ENCODE data around the gene CNTNAP5. TPM values are rescaled to one million over a fixed set of nuclear protein-coding genes. Genes with fewer than 3 reads are reported as not detected.
"Not testable (repeated sequence)": the region's sequence is repeated elsewhere in the genome, so short reads cannot be mapped to it uniquely, and the experiment has no call there.

The CNTNAP5 gene
- total and polyA plus RNA-seq, 4 donors: not detected

DNA sequence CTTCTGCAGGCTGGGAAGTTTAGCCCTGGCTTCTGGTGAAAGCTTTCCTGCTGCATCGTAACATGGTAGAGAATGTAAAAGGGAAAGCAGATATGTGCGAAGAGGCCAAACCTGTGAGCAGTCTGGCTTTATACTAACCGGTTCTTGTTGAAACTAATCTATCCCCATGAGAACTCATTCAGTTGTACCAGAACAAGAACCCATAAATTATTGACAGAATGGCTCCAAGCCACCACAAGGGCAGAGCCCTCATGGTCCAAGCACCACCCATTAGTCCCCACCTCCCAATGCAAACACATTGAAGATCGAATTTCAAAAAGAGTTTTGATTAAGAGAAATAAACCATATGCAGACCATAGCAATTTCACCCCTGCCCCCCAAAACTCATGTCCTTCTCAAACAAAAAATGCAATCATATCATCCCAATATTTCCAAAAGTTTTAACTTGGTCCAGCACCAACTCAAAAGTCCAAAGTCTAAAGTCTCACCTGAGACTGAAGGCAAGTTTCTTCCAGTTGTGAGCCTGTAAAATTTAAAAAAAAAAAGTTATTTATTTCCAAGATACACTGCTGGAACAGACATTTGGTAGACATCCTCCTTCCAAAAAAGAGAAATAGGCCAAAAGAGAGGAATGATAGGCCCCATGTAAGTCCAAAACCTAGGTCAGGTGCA is 318.9 kb downstream of the CNTNAP5 start:
- intact Hi-C loops (cut with DNase I): no loop called here
- no peaks in the 10 kb centered on the region for H3K9me3 ChIP-seq (ENCODE audit: control insufficient read depth, low read length)
- DNase-seq (no peak), ATAC-seq (ENCODE audit: low FRiP score) (no peak)
- H3K27me3 ChIP-seq (ENCODE audit: control insufficient read depth in 1 of 2, insufficient read depth in 2 of 2, low read length in 1 of 2): no peaks in the 10 kb centered on the region
- 59 to 69% methylated on average over 4 of the region's 4 CpGs for WGBS, 2 donors
- H3K36me3 ChIP-seq (ENCODE audit: control insufficient read depth in 1 of 2, insufficient read depth in 2 of 2, low read length in 1 of 2): no peaks in the 10 kb centered on the region
- H3K27ac ChIP-seq (ENCODE audit: low read depth in 1 of 2, low read length in 2 of 2): no peak overlapping the region
- no peaks in the 10 kb centered on the region for H3K4me1 ChIP-seq (ENCODE audit: control insufficient read depth in 1 of 2, insufficient read depth in 2 of 2, low read length in 2 of 2)
- H3K4me3 ChIP-seq (ENCODE audit: low read length in 2 of 2): no peak overlapping the region

DNA sequence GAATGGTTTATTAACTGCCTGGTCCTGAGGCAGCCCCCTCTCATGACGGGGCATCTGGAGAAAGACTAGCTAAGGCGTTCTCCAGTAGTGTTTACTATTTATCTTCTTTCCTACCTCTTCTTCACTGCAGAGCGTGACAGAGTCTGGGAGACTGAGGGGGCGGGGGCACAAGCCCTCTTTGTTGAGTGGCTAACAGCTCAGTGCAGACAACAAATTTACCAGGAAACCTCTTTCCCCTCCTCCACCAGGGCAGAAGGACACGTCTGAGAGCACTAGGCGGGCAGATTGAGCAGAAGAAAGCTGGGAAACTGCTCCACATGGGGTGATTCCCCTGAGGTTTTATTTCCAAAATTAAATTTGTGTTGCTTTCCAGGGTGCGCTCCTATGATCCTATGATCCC is 322.1 kb downstream of the CNTNAP5 start:
- Histone ChIP-seq H3K9me3 (ENCODE audit: control insufficient read depth, low read length) (no peaks in the 10 kb centered on the region), H3K27me3 (ENCODE audit: control insufficient read depth in 1 of 2, insufficient read depth in 2 of 2, low read length in 1 of 2) (no peaks in the 10 kb centered on the region), H3K4me3 (ENCODE audit: low read length in 2 of 2) (no peak overlapping the region), H3K27ac (ENCODE audit: low read depth in 1 of 2, low read length in 2 of 2) (no peak overlapping the region), H3K36me3 (ENCODE audit: control insufficient read depth in 1 of 2, insufficient read depth in 2 of 2, low read length in 1 of 2) (no peaks in the 10 kb centered on the region), H3K4me1 (ENCODE audit: control insufficient read depth in 1 of 2, insufficient read depth in 2 of 2, low read length in 2 of 2) (no peaks in the 10 kb centered on the region)
- WGBS, 2 donors: 36 to 55% methylated on average over 7 of the region's 7 CpGs
- intact Hi-C loops (cut with DNase I): no loop called here
- DNase-seq: no peak
- no peak for ATAC-seq (ENCODE audit: low FRiP score)

DNA sequence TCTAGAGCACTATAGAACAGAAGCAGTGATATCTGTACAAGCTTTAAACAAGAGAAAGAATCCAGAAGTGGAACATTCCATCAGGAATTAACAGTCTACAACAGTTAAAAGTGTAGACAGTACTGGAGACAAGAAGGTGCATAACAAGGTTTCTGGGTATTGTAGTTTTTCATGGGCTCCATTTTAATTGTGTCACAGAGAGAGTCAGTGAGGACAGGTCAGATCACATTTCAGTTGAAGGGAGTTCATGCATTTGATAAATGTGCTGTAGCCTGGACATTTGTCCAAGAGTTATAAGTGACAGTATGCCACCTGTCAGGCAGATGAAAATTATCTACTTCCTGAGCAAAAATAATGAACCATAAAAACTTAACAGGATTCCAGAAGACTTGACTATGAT is 328.6 kb downstream of the CNTNAP5 start:
- no peaks in the 10 kb centered on the region for H3K9me3 ChIP-seq (ENCODE audit: control insufficient read depth, low read length)
- ATAC-seq (ENCODE audit: low FRiP score) (no peak), DNase-seq (no peak)
- H3K36me3 ChIP-seq (ENCODE audit: control insufficient read depth in 1 of 2, insufficient read depth in 2 of 2, low read length in 1 of 2): no peaks in the 10 kb centered on the region
- H3K27ac ChIP-seq (ENCODE audit: low read depth in 1 of 2, low read length in 2 of 2): no peak overlapping the region
- H3K27me3 ChIP-seq (ENCODE audit: control insufficient read depth in 1 of 2, insufficient read depth in 2 of 2, low read length in 1 of 2): no peaks in the 10 kb centered on the region
- H3K4me1 ChIP-seq (ENCODE audit: control insufficient read depth in 1 of 2, insufficient read depth in 2 of 2, low read length in 2 of 2): no peaks in the 10 kb centered on the region
- no peak overlapping the region for H3K4me3 ChIP-seq (ENCODE audit: low read length in 2 of 2)
- intact Hi-C loops (cut with DNase I): no loop called here

DNA sequence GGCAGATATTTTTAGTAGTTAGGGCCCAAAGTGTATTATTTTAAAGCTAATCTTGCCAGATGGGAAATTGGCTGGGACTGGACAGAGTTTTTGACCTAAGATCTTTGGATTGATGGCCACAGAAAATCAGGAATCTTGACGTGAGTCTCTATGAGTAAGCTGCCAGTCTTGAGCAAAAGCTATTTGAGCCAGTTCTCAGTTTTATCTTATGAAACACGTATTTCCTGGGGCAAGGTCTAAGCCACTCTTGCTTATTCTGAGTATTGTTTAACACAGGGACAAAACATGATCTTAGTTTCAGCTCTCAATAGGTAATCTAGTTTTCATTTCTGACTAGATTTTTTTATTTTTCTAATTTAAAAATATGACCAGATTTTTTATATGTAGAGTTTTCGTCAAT is 329.4 kb downstream of the CNTNAP5 start:
- 30 to 32% methylated on average over 3 of the region's 3 CpGs for WGBS, 2 donors
- Histone ChIP-seq H3K9me3 (ENCODE audit: control insufficient read depth, low read length) (no peaks in the 10 kb centered on the region), H3K27me3 (ENCODE audit: control insufficient read depth in 1 of 2, insufficient read depth in 2 of 2, low read length in 1 of 2) (no peaks in the 10 kb centered on the region), H3K4me3 (ENCODE audit: low read length in 2 of 2) (no peak overlapping the region), H3K4me1 (ENCODE audit: control insufficient read depth in 1 of 2, insufficient read depth in 2 of 2, low read length in 2 of 2) (no peaks in the 10 kb centered on the region), H3K36me3 (ENCODE audit: control insufficient read depth in 1 of 2, insufficient read depth in 2 of 2, low read length in 1 of 2) (no peaks in the 10 kb centered on the region), H3K27ac (ENCODE audit: low read depth in 1 of 2, low read length in 2 of 2) (no peak overlapping the region)
- ATAC-seq (ENCODE audit: low FRiP score) (no peak), DNase-seq (no peak)
- intact Hi-C loops (cut with DNase I): no loop called here

DNA sequence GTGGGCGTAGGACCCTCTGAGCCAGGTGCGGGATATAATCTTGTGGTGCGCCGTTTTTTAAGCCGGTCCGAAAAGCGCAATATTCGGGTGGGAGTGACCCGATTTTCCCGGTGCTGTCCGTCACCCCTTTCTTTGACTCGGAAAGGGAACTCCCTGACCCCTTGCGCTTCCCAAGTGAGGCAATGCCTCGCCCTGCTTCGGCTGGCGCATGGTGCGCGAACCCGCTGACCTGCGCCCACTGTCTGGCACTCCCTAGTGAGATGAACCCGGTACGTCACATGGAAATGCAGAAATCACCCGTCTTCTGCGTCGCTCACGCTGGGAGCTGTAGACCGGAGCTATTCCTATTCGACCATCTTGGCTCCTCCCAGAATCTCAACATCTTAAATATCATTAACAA is 336.9 kb downstream of the CNTNAP5 start:
- ATAC-seq (ENCODE audit: low FRiP score); DNase-seq; intact Hi-C loops (cut with DNase I); H3K27ac ChIP-seq (ENCODE audit: low read depth in 1 of 2, low read length in 2 of 2); H3K4me1 ChIP-seq (ENCODE audit: control insufficient read depth in 1 of 2, insufficient read depth in 2 of 2, low read length in 2 of 2); H3K36me3 ChIP-seq (ENCODE audit: control insufficient read depth in 1 of 2, insufficient read depth in 2 of 2, low read length in 1 of 2); H3K27me3 ChIP-seq (ENCODE audit: control insufficient read depth in 1 of 2, insufficient read depth in 2 of 2, low read length in 1 of 2); H3K9me3 ChIP-seq (ENCODE audit: control insufficient read depth, low read length); H3K4me3 ChIP-seq (ENCODE audit: low read length in 2 of 2): not testable (repeated sequence)
- 94 to 96% methylated on average over 28 of the region's 28 CpGs for WGBS, 2 donors

DNA sequence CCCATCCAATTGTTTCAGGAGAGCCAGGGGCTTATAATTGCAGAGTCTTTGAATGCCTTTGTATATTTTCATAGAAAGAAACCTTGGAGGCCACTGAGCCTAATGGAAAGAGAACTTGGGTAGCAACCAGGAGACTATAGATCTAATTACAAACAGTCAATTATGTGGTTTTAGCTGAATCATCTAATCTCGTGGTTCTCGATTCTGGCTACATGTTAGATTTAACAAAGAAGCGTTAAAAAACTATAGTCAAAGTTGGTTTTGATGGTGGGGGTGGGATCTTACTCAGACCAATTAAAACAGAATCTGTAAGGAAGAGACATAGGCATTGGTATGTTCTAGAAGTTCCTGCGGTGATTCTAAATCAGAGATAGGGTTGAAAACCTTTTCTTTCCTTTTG is 344.1 kb downstream of the CNTNAP5 start:
- WGBS, 2 donors: 82% methylated on average over 4 of the region's 4 CpGs
- H3K4me1 ChIP-seq (ENCODE audit: control insufficient read depth in 1 of 2, insufficient read depth in 2 of 2, low read length in 2 of 2): no peaks in the 10 kb centered on the region
- no peaks in the 10 kb centered on the region for H3K36me3 ChIP-seq (ENCODE audit: control insufficient read depth in 1 of 2, insufficient read depth in 2 of 2, low read length in 1 of 2)
- H3K27me3 ChIP-seq (ENCODE audit: control insufficient read depth in 1 of 2, insufficient read depth in 2 of 2, low read length in 1 of 2): no peaks in the 10 kb centered on the region
- no peak for DNase-seq
- ATAC-seq (ENCODE audit: low FRiP score): no peak
- no peak overlapping the region for H3K4me3 ChIP-seq (ENCODE audit: low read length in 2 of 2)
- H3K27ac ChIP-seq (ENCODE audit: low read depth in 1 of 2, low read length in 2 of 2): no peak overlapping the region
- intact Hi-C loops (cut with DNase I): no loop called here
- H3K9me3 ChIP-seq (ENCODE audit: control insufficient read depth, low read length): no peaks in the 10 kb centered on the region

DNA sequence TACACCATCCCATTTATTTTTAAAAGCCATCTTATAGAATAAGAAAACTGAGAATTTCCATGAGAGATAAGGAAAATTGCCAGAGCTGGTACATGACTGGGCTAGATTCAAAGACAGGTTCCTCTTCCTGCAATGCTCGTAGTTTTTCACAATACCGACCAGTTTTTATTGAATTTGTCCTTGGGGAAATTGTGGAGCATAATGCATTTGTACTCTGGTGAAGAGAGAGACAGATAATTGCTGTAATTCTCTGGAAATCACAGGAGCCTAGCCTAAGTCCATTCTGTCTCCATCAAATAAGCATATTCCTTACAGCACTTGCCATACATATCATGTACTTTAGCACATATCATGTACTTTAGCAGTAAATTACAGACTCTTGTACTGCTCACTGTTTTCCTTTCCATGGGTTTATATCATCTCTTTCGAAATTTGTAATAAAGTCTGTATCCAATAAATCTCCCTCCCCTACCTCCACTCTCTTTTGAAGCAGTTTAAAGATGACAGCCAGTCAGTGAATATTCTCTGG is 355.2 kb downstream of the CNTNAP5 start:
- intact Hi-C loops (cut with DNase I): no loop called here
- no peak for ATAC-seq (ENCODE audit: low FRiP score)
- WGBS, 2 donors: 66 to 72% methylated on average over 3 of the region's 3 CpGs
- no peaks in the 10 kb centered on the region for H3K27me3 ChIP-seq (ENCODE audit: control insufficient read depth in 1 of 2, insufficient read depth in 2 of 2, low read length in 1 of 2)
- H3K36me3 ChIP-seq (ENCODE audit: control insufficient read depth in 1 of 2, insufficient read depth in 2 of 2, low read length in 1 of 2): no peaks in the 10 kb centered on the region
- H3K4me3 ChIP-seq (ENCODE audit: low read length in 2 of 2): no peak overlapping the region
- H3K9me3 ChIP-seq (ENCODE audit: control insufficient read depth, low read length): peaks cover 2% of the 10 kb centered on the region
- no peak overlapping the region for H3K27ac ChIP-seq (ENCODE audit: low read depth in 1 of 2, low read length in 2 of 2)
- H3K4me1 ChIP-seq (ENCODE audit: control insufficient read depth in 1 of 2, insufficient read depth in 2 of 2, low read length in 2 of 2): no peaks in the 10 kb centered on the region
- DNase-seq: no peak

DNA sequence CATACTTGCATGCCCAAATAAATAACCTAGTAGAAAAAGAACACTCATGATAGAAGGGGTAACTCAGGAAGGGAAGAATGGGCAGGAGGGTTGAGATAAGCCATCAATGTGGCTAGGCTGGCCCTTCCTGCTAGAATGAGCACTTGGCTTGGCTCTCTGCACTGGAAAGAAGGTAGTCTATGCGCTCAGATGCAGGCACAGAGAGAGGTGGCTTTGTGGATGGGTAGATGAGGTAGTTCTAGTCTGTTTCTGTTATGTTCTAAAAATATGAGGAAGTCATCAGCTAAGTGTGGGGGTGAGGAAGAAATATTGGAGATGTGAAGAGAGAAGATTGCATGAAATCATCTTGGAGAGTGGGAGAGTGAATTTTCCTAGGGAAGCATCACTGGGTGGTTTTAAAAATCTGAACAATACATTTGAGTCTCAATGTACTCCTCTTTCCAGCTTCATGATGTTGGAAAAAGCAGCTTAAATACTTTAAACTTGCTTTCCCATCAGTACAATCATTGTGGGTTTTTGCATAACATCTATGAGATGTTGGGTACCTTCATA is 357.1 kb downstream of the CNTNAP5 start:
- no peaks in the 10 kb centered on the region for H3K27me3 ChIP-seq (ENCODE audit: control insufficient read depth in 1 of 2, insufficient read depth in 2 of 2, low read length in 1 of 2)
- no peak overlapping the region for H3K4me3 ChIP-seq (ENCODE audit: low read length in 2 of 2)
- H3K27ac ChIP-seq (ENCODE audit: low read depth in 1 of 2, low read length in 2 of 2): no peak overlapping the region
- ATAC-seq (ENCODE audit: low FRiP score): no peak
- H3K9me3 ChIP-seq (ENCODE audit: control insufficient read depth, low read length): peaks cover 2% of the 10 kb centered on the region
- no peaks in the 10 kb centered on the region for H3K36me3 ChIP-seq (ENCODE audit: control insufficient read depth in 1 of 2, insufficient read depth in 2 of 2, low read length in 1 of 2)
- WGBS, 2 donors: 83 to 89% methylated on average over 1 of the region's 1 CpG
- intact Hi-C loops (cut with DNase I): no loop called here
- no peak for DNase-seq
- no peaks in the 10 kb centered on the region for H3K4me1 ChIP-seq (ENCODE audit: control insufficient read depth in 1 of 2, insufficient read depth in 2 of 2, low read length in 2 of 2)

DNA sequence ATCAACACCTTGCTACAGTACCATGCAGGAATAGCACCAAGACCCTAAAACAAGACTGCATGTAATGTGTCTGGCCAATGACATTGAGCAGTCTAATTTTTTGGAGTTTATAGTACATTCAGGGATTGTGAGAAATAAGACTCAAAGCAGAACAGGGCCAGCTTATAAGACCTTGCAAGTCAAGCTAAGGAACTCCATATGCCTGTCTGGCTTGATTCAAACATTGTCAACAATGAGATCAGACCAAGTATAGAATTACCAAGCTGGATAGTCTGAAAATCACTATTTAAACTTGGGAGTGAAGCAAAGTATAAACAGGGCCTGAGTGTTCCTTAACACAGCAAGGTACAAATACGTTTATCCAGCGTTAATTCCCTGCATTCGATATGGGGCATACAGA is 370.9 kb downstream of the CNTNAP5 start:
- Histone ChIP-seq H3K9me3 (ENCODE audit: control insufficient read depth, low read length) (no peaks in the 10 kb centered on the region), H3K4me1 (ENCODE audit: control insufficient read depth in 1 of 2, insufficient read depth in 2 of 2, low read length in 2 of 2) (no peaks in the 10 kb centered on the region), H3K4me3 (ENCODE audit: low read length in 2 of 2) (no peak overlapping the region), H3K27ac (ENCODE audit: low read depth in 1 of 2, low read length in 2 of 2) (no peak overlapping the region), H3K27me3 (ENCODE audit: control insufficient read depth in 1 of 2, insufficient read depth in 2 of 2, low read length in 1 of 2) (no peaks in the 10 kb centered on the region), H3K36me3 (ENCODE audit: control insufficient read depth in 1 of 2, insufficient read depth in 2 of 2, low read length in 1 of 2) (no peaks in the 10 kb centered on the region)
- WGBS, 2 donors: 63 to 66% methylated on average over 3 of the region's 3 CpGs
- intact Hi-C loops (cut with DNase I): no loop called here
- no peak for ATAC-seq (ENCODE audit: low FRiP score)
- no peak for DNase-seq
